Naive thymus-derived CD8-positive, alpha-beta T cell (primary cell): Measurements from ENCODE around the gene FPR3. TPM values are rescaled to one million over a fixed set of nuclear protein-coding genes. Genes with fewer than 3 reads are reported as not detected.

Experiments
- polyA plus RNA-seq, 3 donors: library from polyadenylated mRNA; unstranded; fragments of 300-500 nt; fragmentation: Illumina TruSeq; gene quantifications; one replicate each; pipeline ENCODE4 v1.2.3, GENCODE V29; 2021
- total RNA-seq, 8 experiments: library from RNA in 2 of 8; stranded (reverse) in 2 of 8; gene quantifications; one replicate each; pipeline ENCODE4 v1.2.3 and lab custom pipeline; 2021 to 2026

The FPR3 gene
- total and polyA plus RNA-seq, 5 experiments from 2014 or later, result 1.3 to 1.4 TPM; not detected in 3

Other genes starting within 250 kb of the FPR3 start
- 10 to 100 TPM; 17.0 to 21.0 TPM for gene ZNF175, start 223.9 kb upstream of the FPR3 start, total RNA-seq
- 1 to 10 TPM; 1.9 to 3.7 (median 2.8) TPM for gene ZNF175, start 223.9 kb upstream of the FPR3 start, polyA plus RNA-seq
- gene SIGLEC5, start 164.8 kb upstream of the FPR3 start, total RNA-seq, result not detected
- gene SIGLEC5, start 164.8 kb upstream of the FPR3 start, polyA plus RNA-seq, result not detected
- under 1 TPM; 0.33 to 0.83 TPM for gene SIGLEC14, start 148.3 kb upstream of the FPR3 start, total RNA-seq
- gene SIGLEC14, start 148.3 kb upstream of the FPR3 start, polyA plus RNA-seq, result under 1 TPM in 1 of 3 donors, not detected in 2; 0.07 TPM
- gene SPACA6, start 101.8 kb upstream of the FPR3 start, total RNA-seq, result 10 to 100 TPM; 11.9 to 12.3 TPM
- 1 to 10 TPM; 2.0 to 4.0 (median 3.5) TPM for gene SPACA6, start 101.8 kb upstream of the FPR3 start, polyA plus RNA-seq
- not detected for gene HAS1, start 71.2 kb upstream of the FPR3 start, total RNA-seq
- gene HAS1, start 71.2 kb upstream of the FPR3 start, polyA plus RNA-seq, result under 1 TPM in 1 of 3 donors, not detected in 2; 0.09 TPM
- gene FPR1, start 43.3 kb upstream of the FPR3 start, total RNA-seq, result not detected
- under 1 TPM in 2 of 3 donors, not detected in 1; 0.11 to 0.49 TPM for gene FPR1, start 43.3 kb upstream of the FPR3 start, polyA plus RNA-seq
- gene FPR2, start 34.0 kb upstream of the FPR3 start, total RNA-seq, result not detected
- gene FPR2, start 34.0 kb upstream of the FPR3 start, polyA plus RNA-seq, result not detected
- 10 to 100 TPM; 31.7 to 34.0 TPM for gene ZNF577, start 92.8 kb downstream of the FPR3 start, total RNA-seq
- gene ZNF577, start 92.8 kb downstream of the FPR3 start, polyA plus RNA-seq, result 1 to 10 TPM in 2 of 3 donors, under 1 TPM in 1; 0.83 to 3.6 (median 2.7) TPM
- 10 to 100 TPM; 39.1 to 40.5 TPM for gene ZNF649, start 109.9 kb downstream of the FPR3 start, total RNA-seq
- gene ZNF649, start 109.9 kb downstream of the FPR3 start, polyA plus RNA-seq, result 1 to 10 TPM; 5.1 to 7.0 (median 6.0) TPM
- gene ZNF613, start 132.3 kb downstream of the FPR3 start, total RNA-seq, result 1 to 10 TPM; 6.2 to 8.0 TPM
- 1 to 10 TPM; 2.3 to 4.5 (median 2.7) TPM for gene ZNF613, start 132.3 kb downstream of the FPR3 start, polyA plus RNA-seq
- gene ZNF350, start 191.7 kb downstream of the FPR3 start, total RNA-seq, result 10 to 100 TPM; 39.4 to 45.4 TPM
- gene ZNF350, start 191.7 kb downstream of the FPR3 start, polyA plus RNA-seq, result 10 to 100 TPM; 13.2 to 17.0 (median 14.3) TPM
- 10 to 100 TPM; 19.9 to 20.6 TPM for gene ZNF615, start 213.1 kb downstream of the FPR3 start, total RNA-seq
- gene ZNF615, start 213.1 kb downstream of the FPR3 start, polyA plus RNA-seq, result 1 to 10 TPM; 4.9 to 9.2 (median 5.9) TPM
- 10 to 100 TPM; 13.4 to 13.8 TPM for gene ZNF614, start 233.2 kb downstream of the FPR3 start, total RNA-seq
- 1 to 10 TPM; 1.8 to 8.5 (median 3.1) TPM for gene ZNF614, start 233.2 kb downstream of the FPR3 start, polyA plus RNA-seq